Sigmoid colon (tissue), 4 donors: ENCODE data around the gene ATG9B.

Experiments used
- POLR2A ChIP-seq, 2 donors: fragments of 450-650 bp; IDR thresholded peaks; one replicate each; pipeline ENCODE4 v1.6.1; 2016; ENCODE audit warnings: antibody characterized with exemption in 2 of 2, mild to moderate bottlenecking in 2 of 2, moderate library complexity in 2 of 2
- POLR2AphosphoS5 ChIP-seq, 4 donors: sonication (generic); formaldehyde crosslinking; IDR thresholded peaks; one replicate each; pipeline ENCODE4 v1.6.1; 2017; ENCODE audit warnings: antibody characterized with exemption in 4 of 4
- TF ChIP-seq, protein P1 (sequence below), 4 experiments: fragments of 450-650 bp in 3 of 4; fragments of 200-600 bp in 1 of 4; IDR thresholded peaks; one replicate each; pipeline ENCODE4 v1.5.1; 2016 to 2019; ENCODE audit warnings: antibody characterized with exemption in 4 of 4, mild to moderate bottlenecking in 3 of 4, moderate library complexity in 2 of 4

DNA sequence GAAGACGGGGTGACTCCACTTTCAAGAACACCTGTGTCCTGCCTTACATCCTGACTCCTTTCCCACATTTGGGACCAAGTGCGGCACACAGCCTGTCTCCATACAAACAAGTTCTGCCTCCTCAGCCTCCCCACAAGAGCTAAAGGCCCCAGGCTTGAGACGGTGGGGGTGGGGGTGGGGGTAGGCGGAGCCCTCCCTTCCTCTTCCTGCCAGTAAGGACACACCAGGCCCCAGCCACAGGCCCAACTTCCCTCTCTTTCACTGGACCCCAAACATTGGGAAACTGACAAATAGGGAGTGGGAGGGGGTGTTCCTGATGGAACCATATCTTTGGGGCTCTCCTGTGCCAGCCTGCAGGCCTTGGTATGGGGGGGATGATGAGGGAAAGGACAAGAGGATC, 28.8 kb upstream of the ATG9B start:
- TF ChIP-seq, protein P1, sequence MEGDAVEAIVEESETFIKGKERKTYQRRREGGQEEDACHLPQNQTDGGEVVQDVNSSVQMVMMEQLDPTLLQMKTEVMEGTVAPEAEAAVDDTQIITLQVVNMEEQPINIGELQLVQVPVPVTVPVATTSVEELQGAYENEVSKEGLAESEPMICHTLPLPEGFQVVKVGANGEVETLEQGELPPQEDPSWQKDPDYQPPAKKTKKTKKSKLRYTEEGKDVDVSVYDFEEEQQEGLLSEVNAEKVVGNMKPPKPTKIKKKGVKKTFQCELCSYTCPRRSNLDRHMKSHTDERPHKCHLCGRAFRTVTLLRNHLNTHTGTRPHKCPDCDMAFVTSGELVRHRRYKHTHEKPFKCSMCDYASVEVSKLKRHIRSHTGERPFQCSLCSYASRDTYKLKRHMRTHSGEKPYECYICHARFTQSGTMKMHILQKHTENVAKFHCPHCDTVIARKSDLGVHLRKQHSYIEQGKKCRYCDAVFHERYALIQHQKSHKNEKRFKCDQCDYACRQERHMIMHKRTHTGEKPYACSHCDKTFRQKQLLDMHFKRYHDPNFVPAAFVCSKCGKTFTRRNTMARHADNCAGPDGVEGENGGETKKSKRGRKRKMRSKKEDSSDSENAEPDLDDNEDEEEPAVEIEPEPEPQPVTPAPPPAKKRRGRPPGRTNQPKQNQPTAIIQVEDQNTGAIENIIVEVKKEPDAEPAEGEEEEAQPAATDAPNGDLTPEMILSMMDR (IDR thresholded peaks at IDR 0.05): no peak
- TF ChIP-seq POLR2AphosphoS5 (IDR thresholded peaks at IDR 0.05): no peak
- no peak for TF ChIP-seq POLR2A (IDR thresholded peaks at IDR 0.05)
